ENCODE data around the gene MTHFS.

- no peak for TF ChIP-seq CTCF (IDR thresholded peaks at IDR 0.05)
- no peak for TF ChIP-seq POLR2A (IDR thresholded peaks at IDR 0.05)
Observed at GRCh38 chr15:79930516-79930915, 33.7 kb upstream of the MTHFS start.
